Keratinocyte (primary cell): ENCODE results near the gene B3GAT3.

Experiments
- CTCF ChIP-seq, 3 experiments: IDR thresholded peaks in 1 of 3; conservative IDR thresholded peaks in 1 of 3; optimal IDR thresholded peaks in 1 of 3; 2 replicates in 2 of 3; 3 replicates in 1 of 3; pipeline versions ENCODE3 to v1.5.1; 2011; ENCODE audit warnings: low read length in 3 of 3, mild to moderate bottlenecking in 3 of 3, moderate library complexity in 2 of 3, control low read depth in 1 of 3, inconsistent platforms in 1 of 3; ENCODE audit not compliant: insufficient read depth in 2 of 3; ENCODE audit errors: extremely low read depth in 1 of 3
- EZH2 ChIP-seq: IDR thresholded peaks from one replicate; pipeline ENCODE4 v1.6.1; 2012; ENCODE audit warnings: inconsistent platforms, mild to moderate bottlenecking, low read length, moderate library complexity

- TF ChIP-seq CTCF (optimal IDR thresholded peaks at IDR 0.05 in 1 of 3, IDR thresholded peaks at IDR 0.05 in 1 of 3, conservative IDR thresholded peaks at IDR 0.05 in 1 of 3; ENCODE audit: extremely low read depth in 1 of 3, insufficient read depth in 2 of 3, low read length in 3 of 3) (no peak), EZH2 (no peak)
These were observed 47.3 kb downstream of the B3GAT3 start for GRCh38 chr11:62574363-62575071.
